NCI-H2029 (cell line): Measurements from ENCODE around the gene FOSL1.

Source experiments
- DNase-seq: peaks from one replicate; lab custom pipeline; 2025; lab: John Stamatoyannopoulos, UW

Gene FOSL1

DNA sequence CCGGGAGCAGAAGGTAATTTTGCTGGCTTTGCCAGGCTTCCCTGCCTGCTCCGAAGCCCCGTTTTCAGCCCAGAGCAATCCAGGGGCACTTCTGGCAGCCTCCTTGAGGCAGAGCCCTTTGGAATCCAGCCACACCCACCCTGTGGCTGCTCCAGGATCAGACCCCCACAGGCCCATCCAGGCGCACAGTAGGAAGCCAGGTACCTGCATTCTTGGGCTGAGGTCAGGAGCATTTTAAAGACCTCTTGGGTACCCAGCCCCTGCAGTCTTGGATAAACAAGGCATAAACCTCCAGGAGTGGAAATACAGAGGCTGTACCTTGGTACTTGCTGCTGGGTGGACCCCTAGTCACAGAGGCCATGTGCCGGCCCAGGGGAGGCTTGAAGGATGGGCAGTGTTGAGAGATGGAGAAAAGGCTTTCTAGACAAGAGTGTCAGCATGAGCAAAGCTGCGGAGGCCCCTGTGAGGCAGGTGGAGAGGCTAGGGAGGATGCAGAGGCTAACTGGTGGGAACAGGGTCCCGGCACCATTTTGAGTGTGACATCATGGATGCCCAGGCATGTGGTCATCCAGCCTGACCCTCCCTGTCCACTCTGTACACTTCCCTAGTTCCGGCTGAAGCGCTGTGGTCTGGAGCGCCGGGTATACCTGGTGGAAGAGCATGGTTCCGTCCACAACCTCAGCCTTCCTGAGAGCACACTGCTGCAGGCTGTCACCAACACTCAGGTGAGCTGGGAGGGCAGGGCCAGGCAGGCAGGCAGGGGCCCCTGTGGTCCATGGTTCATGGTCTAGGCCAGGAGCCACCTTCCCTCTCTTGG lies 36.1 kb downstream of the FOSL1 start:
- no peak for DNase-seq

DNA sequence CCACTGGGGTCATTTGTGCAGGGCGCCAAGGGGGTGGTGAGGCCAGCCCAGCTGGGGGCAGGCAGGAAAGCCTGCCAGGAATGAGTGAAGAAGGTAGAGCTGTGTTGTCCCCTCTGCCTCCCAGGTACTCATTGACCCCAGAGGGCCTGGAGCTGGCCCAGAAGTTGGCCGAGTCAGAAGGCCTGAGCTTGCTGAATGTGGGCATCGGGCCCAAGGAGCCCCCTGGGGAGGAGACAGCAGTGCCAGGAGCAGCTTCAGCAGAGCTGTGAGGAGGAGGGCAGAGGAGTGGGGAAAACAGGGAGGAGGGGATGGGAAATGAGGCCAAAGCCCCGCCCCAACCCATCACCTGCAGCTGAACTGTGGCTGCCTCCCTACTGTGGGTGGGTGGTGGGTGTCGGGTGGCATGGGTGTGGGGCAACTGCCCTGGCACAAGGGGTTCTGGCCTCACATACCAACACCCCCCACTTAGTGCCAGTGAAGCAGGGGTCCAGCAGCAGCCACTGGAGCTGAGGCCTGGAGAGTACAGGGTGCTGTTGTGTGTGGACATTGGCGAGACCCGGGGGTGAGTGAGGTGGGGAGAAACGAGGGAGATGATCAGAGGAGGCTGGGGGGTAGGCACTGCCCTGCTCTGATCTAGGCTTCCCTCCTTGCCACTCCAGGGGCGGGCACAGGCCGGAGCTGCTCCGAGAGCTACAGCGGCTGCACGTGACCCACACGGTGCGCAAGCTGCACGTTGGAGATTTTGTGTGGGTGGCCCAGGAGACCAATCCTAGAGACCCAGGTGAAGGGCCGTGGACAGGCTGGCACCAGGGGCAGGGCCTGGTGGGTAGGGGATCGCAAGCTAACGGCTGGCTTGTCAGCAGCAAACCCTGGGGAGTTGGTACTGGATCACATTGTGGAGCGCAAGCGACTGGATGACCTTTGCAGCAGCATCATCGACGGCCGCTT lies 37.0 kb downstream of the FOSL1 start:
- DNase-seq = no peak

DNA sequence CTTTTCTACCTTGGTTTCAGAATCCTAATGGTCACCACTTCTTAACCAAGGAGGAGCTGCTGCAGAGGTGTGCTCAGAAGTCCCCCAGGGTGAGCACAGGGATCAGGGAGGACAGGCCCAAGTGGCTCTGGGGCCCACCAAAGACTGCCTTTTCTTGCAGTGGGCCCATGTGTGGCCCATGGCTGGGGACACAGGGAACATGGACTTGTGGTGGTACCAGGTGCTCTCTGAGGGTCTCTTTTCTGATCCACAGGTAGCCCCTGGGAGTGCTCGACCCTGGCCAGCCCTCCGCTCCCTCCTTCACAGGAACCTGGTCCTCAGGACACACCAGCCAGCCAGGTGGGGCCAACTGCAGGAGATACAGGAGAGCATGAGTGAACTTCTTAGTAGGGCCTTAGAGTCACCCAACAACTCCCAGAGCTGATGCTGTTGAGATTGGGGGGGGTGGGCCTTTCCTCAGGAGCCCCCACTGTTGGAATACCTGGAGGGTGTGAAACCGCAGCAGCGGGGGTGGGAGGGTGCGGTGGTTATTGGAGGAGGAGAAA lies 37.9 kb downstream of the FOSL1 start:
- DNase-seq = no peak

DNA sequence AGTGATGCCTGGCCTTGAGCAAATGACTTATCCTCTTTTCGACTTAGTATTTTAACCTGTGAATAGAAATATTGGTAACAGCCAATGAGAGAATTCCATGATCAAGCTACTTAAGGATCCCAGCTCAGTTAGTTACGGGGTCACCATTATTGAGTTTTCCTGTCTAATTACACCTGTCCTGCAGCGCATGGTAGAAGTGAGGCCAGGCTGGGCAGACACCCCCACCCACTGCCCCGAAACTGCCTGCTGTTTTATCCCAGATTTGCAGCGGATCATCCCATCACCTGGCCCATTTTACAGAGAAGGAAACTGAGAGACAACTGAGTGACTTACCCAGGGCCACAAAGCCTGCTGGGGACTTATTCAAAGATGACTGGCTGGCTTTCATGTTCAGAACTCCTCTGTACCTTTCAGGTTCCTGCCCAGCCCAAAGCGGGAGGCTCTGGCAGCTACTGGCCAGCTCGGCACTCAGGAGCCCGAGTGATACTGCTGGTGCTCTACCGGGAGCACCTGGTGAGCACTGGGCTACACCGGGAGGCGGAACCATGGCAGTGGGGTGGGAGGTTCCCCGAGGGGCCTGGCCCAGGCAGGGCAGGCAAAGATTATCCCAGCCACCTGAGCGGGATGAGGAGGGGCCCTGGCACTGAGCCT lies 38.5 kb downstream of the FOSL1 start:
- no peak for DNase-seq

DNA sequence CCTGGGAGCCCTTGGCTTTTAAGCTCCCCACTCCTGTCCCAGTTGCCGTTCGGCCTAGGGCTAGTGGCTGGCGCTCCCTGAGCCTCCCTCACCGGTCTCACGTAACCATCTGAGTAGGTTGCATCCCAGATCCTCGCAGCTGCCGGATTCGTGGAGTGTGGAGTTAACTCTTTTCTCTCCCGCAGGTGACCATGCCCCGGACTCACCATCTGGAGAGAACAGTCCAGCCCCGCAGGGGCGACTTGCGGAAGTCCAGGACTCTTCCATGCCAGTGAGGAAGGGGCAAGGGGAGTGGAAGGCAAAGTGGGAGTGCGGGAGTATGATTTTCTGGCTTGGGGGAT lies 39.1 kb downstream of the FOSL1 start:
- DNase-seq = no peak

DNA sequence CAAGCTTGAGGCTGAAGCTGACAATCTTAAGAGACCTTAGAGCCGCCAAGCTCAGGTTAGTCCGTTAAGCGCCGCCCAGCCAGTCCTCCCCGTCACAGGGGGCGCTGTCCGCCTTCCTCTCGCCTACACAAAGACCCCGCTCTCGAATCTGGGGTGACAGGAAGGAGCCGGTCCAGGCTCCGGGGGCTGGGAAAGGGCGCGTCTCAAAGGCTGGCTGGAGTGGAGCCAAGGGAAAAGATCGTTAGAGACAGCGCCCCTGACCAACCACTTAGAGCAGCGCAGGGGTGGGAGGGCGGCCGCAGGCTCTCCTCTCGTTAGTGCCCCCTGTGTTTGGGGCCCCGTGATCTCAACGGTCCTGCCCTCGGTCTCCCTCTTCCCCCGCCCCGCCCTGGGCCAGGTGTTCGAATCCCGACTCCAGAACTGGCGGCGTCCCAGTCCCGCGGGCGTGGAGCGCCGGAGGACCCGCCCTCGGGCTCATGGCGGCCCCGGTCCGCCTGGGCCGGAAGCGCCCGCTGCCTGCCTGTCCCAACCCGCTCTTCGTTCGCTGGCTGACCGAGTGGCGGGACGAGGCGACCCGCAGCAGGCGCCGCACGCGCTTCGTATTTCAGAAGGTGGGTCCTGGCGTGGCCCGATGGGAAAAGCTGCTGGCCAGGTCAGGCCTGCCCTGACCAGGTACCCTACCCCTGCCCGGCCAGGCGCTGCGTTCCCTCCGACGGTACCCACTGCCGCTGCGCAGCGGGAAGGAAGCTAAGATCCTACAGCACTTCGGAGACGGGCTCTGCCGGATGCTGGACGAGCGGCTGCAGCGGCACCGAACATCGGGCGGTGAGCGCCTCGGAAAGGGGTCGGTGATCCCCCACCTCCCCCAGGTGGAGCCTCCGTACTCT lies 39.7 kb downstream of the FOSL1 start, which contains the start of gene MUS81:
Gene MUS81, plus strand, starts transcription at position 156 of the 887 bp plus-strand sequence. Its CDS starts 321 bp downstream, at position 477.
- DNase-seq = peak; percentile 97

DNA sequence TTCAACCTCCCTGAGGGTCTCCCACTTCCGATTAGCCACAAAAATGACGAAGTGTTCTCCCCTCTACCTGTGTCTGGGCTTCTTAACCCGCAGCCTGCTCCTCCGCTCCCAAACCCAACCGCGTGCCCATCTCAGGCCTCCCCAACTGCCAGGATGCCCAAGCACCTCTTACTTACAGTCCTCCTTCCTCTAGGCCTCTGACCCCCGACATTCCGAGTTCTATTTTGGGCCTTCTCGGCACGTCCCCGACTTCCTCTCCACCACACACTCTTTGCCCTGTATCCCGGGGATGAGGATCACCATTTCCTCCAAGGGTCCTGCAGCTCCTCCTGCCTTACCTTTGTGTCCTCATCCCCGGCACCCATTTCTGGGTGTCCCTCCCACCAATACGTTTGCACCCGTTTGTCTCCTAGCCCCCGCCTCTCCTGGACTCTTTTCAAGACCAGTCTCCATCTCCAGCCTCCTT lies 40.3 kb downstream of the FOSL1 start:
- DNase-seq = no peak

DNA sequence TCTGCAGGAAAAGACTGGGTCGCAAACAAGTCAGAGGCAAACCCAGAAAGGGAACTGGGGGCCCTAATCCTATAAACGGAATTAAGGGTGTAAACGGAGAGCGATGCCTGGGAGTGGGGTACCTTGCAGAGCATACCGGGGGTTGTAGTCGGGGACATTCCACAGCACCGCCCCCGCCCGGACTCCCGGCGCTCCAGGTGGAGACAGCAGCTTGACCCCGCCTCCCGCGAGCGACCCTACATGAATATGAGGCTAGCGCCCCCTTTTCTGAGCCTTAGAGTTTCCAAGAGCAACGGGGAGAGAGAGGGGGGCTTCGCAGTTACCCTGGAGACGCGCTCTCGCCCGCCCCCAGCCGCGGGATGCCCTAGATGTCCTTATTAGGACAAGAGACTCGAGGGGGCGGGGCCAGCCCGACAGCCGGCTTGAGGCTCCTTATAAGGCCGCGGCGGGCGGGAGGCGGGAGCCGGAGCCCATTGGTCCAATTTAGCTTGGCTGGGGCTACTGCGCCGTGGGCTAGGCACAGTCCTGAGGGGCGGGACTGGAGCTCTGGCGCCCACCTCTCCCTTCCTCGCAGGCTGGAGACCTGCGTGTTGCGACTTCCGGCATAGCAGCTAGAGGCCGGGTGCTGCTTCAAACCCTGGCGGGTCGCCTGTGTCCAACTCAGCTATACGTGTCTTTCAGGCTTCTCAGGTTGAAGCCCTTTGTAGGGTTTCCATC lies 40.9 kb downstream of the FOSL1 start:
- DNase-seq = peak; percentile 99

DNA sequence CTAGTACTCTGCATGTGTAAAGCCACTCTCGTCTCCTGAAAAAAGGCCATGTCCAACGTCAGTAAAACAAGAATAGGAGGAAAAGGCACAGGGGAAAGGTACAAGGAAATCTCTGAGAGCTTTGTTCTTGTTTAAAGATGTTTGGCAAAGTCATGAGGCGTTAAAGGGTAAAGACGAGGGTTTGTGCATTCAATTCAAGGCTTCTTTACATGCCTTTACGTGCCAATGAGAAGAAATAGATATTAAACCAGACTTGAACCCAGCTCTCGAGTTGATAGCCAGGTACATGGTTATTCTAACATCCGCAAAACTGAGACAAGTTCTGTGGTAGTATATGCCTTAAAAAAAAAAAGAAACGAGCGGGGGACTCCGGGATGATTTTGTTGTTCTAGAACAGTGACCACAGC lies 41.5 kb downstream of the FOSL1 start:
- DNase-seq = no peak

DNA sequence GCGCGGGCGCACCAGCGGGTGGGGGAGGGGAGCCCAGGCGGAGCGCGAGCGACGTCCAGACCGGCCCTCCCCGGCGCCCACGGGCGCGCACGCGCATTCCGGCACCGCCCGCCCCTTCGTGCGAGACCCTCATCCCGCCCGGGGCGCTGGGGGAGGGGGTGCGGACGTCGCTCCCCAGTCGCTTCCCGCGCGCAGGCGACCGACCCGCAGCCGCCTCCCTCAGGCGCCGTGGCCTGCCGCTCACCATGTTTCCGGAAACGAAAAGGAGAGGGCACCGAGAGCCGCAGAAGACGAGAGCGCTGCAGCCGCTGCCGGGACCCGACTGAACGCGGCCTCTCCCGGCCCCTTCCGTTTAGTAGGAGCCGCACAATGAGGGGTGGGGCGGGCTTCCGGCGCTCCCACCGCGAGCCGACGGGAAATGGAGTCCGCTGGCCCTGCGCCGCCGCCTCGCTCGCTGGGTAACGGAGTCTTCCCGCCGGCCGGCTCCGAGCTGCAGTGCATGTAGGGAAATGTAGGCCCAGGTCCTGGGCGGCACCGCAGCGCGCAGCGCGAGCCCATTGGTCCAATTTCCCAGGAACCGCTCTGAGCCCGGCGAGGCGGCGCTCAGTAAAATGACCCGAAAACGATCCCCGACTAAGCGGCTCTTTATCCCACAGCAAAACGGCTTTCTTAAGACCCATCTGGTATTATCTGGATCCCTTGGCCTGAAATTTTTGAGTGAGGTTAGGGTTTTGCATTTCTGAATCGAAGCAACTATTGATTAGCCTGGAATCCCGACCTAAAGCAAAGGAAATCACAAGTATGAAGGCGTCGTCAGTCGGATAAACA lies 42.1 kb downstream of the FOSL1 start, which contains the start of gene CFL1:
Gene CFL1, minus strand, starts transcription at position 328 of the 828 bp plus-strand sequence. Its CDS starts 81 bp downstream, at position 247.
- peak; percentile 97 for DNase-seq

DNA sequence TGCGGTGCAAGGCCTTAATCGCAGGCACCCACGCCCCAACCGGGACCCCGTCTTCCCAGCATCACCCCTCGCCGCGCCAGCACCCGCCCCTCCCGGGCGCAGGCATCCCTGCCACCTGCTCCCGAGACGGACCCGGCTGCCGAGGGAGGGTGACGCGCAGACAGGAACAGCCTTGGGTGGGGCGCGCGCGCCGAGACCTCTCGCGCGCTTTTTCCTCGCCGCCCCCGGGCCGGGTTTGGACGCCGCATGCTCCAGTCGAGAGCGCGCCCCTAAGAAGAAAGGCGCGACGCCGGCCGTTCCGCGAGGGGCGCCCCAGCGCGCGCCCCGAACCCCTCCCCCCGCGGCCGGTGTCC lies 42.7 kb downstream of the FOSL1 start:
- DNase-seq = no peak

DNA sequence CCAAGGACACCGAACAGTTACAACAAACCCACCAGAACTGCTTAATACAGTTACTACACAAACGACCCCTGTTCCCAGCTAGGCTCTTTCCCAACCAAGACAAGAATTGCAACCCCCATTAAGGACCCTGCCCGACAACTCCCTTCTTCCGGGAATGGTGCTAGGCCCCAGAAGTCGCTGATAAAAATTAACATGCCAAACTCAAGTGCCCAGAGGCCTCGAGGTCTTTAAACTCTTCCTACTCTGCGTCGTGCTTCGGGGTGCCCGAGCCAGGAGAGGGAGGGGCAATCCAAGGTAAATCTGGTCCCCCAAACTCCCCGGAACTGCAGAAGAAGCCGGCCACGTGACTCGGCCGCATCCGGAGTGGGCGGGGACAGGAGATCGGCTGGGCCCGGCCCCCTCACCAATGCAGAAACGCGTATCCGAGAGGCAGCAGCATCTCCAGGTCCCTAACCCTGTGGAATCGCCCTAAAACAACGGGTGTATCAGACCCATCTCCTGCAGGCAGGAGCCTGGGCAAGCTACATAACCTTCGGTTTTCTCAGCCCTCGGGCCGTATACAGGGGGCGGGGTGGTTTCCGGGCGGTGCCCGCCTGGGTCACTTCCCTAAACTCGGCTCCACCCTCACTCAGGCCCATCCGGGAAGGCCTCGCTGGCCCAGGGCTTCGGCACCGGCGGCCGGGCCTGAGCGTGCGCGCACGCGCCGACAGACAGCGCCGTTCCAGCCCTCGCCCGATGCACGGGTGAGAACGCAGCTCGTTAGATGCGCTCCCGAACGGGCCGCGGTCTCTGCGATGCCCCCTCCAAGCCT lies 43.3 kb downstream of the FOSL1 start:
- peak; percentile 64 for DNase-seq

DNA sequence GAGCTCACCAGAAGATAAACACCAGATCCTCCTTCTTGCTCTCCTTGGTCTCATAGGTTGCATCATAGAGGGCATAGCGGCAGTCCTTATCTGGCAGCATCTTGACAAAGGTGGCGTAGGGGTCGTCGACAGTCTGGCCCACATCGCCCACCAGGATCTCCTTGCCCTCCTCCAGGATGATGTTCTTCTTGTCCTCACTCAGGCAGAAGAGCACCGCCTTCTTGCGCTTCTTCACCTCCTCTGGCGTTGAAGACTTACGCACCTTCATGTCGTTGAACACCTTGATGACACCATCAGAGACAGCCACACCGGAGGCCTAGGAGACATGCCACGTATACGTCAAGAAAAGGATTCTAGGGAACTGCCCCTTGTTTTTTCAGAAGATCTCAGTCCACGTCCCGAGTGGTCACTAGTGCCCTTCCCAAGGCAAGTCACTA lies 44.2 kb downstream of the FOSL1 start:
- DNase-seq = no peak

DNA sequence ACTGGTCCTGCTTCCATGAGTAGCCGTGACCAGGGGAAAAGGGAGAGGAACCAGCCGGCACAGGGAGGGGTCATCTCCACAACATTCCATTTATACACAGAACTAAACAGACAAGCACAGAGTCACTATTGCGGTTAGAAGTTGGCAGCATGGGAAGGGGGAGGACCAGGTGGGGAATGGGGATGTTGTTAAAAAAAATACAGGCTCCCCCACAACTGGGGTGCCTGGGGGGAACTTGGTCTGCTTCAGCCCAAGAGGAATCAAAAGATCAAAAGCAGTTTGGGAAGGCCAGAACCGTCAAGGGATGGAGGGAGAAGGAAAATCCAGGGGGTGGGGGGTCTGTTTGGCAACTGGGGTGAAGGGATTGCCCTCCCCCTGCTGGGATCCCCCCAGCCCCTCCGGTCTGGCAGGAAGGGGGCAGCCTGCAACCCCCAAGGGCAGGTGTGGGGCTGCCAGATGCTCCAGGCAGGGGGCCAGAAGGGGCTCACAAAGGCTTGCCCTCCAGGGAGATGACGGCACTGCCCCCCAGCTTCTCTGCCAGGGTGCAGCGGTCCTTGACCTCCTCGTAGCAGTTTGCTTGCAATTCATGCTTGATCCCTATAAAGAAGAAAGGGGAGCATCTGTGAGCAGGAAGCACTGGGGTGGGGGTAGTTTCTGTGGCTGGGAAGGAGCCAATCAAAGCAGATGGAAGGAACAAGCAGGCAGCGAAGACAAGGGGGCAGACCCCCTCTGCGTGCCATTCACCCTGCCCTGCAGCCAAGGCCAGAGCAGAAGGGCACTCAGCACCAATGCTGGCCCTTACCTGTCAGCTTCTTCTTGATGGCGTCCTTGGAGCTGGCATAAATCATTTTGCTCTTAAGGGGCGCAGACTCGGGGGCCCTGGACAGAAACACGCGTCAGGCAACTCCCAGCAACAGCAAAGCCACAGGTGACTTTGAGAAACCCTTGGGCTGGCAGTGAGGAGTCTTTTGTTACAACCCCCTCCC lies 45.0 kb downstream of the FOSL1 start:
- no peak for DNase-seq

DNA sequence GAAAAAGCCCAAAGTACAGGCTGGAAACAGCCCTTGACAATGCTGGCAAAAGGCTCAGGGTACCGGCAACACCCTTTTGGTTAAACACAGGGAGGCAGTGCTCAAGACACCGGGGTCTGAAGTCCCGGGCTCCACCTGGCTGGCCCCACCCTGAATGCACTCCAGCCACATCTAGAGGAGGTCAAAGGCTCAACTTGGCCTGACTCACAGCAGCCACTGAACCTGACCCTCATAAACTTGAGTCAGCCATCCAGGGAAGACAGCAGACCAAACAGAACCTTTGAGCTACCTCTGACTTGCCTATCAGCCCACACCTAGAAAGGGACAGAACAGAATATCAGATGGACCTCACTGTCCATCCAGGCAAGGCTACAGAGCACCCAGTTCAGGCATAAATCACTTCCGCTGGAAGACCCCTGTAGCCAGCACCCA lies 46.0 kb downstream of the FOSL1 start:
- no peak for DNase-seq

DNA sequence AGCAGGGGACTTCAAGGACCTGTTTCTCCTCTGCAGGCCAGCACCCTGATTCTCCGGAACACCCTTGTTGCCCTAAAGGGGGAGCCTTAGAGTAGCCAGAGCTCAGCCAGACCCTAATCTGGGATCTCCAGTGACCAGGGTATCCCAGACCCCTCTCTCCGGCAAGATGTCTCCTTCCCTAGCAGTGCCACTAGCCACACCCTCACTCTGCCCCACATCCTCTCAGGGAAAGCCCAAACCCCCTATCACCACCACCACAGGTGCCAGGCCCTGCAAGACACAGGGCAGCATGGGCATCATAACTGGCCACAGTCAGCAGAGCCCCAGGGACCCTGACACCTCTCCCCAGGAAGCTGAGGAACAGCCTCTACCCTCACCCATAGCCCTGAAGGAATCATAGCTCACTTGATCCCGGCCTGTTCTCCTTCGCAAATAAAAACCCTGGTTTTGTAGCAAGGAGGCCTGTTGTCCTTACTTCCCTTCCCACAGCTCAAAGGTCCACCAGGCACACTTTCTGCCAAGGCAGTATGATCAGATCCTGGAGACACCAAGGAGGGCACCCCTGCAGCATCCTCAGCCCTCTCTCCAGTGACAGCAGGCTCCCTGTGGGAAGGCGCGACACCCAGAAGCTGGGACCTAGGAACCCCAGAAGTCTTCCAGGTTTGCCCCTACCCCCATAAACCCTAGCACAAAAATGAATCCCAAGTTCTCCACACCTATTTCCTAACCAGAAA lies 46.8 kb downstream of the FOSL1 start:
- DNase-seq = no peak
